NCI-H774 (cell line): ENCODE measurements around the gene FGF3.
"Not testable (repeated sequence)": the region's sequence is repeated elsewhere in the genome, so short reads cannot be mapped to it uniquely, and the experiment has no call there.

ENCODE experiments used
- DNase-seq: peaks from one replicate; lab custom pipeline; 2025; lab: John Stamatoyannopoulos, UW

Gene FGF3

DNA sequence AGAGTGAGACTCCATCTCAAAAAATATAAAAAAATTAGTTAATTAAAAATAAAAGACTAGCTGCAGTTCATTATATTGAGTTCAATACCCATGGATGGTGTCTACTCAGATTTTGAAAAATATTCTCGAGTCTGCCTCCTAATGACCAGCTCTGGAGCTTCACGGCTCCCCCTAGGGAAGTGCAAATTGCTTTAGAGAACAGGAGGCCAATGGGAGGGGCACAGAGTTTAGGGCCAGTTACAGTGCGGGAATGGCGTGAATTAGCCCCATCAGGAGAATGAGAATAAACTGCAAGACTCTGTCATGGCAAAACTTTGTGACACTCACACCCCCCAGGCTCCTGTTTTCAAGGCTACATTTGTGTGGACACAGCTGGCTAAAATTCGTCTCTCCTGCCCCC lies 48.7 kb downstream of the FGF3 start:
- DNase-seq = no peak

DNA sequence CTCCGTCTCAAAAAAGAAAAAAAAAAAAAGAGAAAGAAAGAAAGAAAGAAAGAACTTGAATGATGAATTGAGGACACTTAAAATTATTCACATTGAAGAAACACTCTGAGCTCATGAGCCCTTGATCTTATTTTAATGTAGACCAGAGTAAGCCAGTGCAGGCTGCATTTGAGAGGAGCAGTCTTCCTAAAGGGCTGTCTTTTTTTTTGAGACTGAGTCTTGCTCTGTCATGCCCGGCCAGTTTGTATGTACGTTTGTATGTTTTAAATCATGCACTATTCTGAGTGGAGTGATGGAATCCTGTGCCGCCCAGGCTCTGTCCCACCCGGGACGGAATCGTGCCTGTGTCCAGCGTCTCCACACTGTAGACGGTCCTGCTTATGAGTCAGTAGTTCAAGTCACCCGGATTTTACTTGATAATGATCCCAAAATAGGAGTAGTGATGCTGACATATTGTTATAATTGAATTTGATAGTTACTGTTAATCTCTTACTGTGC lies 53.7 kb downstream of the FGF3 start:
- no peak for DNase-seq

DNA sequence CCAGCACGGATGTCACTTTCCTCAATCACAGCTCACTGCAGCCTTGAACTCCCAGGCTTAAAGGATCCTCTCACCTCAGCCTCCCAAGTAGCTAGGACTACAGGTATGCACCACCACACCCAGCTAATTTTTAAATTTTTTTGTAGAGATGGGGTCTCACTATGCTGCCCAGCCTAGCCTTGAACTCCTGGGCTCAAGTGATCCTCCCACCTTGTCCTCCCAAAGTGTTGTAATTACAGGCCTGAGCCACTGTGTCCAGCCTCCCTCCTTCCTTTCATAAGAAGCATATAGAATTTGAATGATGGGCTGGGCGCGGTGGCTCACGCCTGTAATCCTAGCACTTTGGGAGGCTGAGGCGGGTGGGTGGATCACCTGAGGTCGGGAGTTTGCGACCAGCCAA lies 54.3 kb downstream of the FGF3 start:
- DNase-seq = not testable (repeated sequence)

DNA sequence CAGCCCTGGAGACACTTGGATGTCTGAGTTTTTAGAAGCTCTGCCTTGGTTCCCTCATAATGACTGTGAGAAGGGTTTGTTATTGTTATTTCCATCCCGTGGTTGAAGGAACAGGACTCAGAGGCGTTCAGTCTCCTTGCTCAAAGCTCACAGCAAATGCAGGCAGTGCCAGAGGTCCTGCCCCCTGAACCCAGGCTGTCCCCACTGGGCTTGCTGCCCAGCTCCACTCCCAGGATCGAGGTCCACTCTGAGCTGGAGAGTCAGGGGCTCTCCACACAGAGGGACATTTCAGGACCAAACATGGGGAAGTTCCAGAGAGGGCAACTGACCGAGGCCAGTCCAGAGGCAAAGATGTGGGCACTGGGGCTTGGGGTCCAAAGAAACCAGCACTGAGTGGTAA lies 58.9 kb downstream of the FGF3 start:
- no peak for DNase-seq
